Dermis blood vessel endothelial cell (primary cell): ENCODE data around the gene CTRL. TPM values are rescaled to one million over a fixed set of nuclear protein-coding genes. Genes with fewer than 3 reads are reported as not detected.
"Not testable (repeated sequence)": the region's sequence is repeated elsewhere in the genome, so short reads cannot be mapped to it uniquely, and the experiment has no call there.

ENCODE experiments used
- DNase-seq: peaks from one replicate; pipeline ENCODE4 v3.0.0; 2010
- total RNA-seq: library from RNA; depleted of rRNA; stranded (reverse); fragments of >200 nt; gene quantifications from 2 replicates; pipeline ENCODE4 v1.2.3, GENCODE V29; 2014

CTRL gene
- total RNA-seq = 0.17 and 0.88 TPM in 2 replicates

- no peak for DNase-seq
Measured at GRCh38 chr16:67931712-67932461, at the start of gene CTRL. CTRL (minus strand) TSS chr16:67931862; CDS start chr16:67931852, 10 bp downstream.

- peak; percentile 31 for DNase-seq
Measured at GRCh38 chr16:67979955-67980678, 48.5 kb upstream of the CTRL start, which contains the start of gene DPEP3. DPEP3 (minus strand) TSS chr16:67980499; CDS start chr16:67980380, 119 bp downstream.

GRCh38 chr16:67977469-67978227 lies 46.0 kb upstream of the CTRL start:
- DNase-seq = no peak

GRCh38 chr16:67977005-67977404 lies 45.3 kb upstream of the CTRL start:
- no peak for DNase-seq

GRCh38 chr16:67976205-67976604 lies 44.5 kb upstream of the CTRL start:
- no peak for DNase-seq

- DNase-seq = no peak
Measured at GRCh38 chr16:67975321-67976105, 43.9 kb upstream of the CTRL start.

- DNase-seq = not testable (repeated sequence)
Measured at GRCh38 chr16:67972285-67972684, 40.6 kb upstream of the CTRL start.

GRCh38 chr16:67971111-67971510 lies 39.4 kb upstream of the CTRL start:
- no peak for DNase-seq

- no peak for DNase-seq
Measured at GRCh38 chr16:67969254-67970039, 37.8 kb upstream of the CTRL start.

- DNase-seq = peak; percentile 83
Measured at GRCh38 chr16:67968400-67969253, 37.0 kb upstream of the CTRL start, which contains the start of gene SLC12A4. SLC12A4 (minus strand) TSS chr16:67968637; CDS start chr16:67968553, 84 bp downstream.

- peak; percentile 48 for DNase-seq
Measured at GRCh38 chr16:67967958-67968399, 36.3 kb upstream of the CTRL start.

- peak; percentile 49 for DNase-seq
Measured at GRCh38 chr16:67967183-67967957, 35.7 kb upstream of the CTRL start.

GRCh38 chr16:67966549-67967182 lies 35.0 kb upstream of the CTRL start:
- no peak for DNase-seq

GRCh38 chr16:67965668-67966548 lies 34.2 kb upstream of the CTRL start:
- DNase-seq = no peak

GRCh38 chr16:67964477-67965131 lies 32.9 kb upstream of the CTRL start:
- DNase-seq = no peak

- DNase-seq = peak; percentile 31
Measured at GRCh38 chr16:67963662-67964321, 32.1 kb upstream of the CTRL start.

GRCh38 chr16:67963292-67963661 lies 31.6 kb upstream of the CTRL start:
- DNase-seq = no peak
